Hindlimb muscle (tissue), 1 donor: ENCODE results near the gene PDPR. TPM values are rescaled to one million over a fixed set of nuclear protein-coding genes. Genes with fewer than 3 reads are reported as not detected.

ENCODE experiments used
- polyA plus RNA-seq: library from polyadenylated mRNA; unstranded; fragments of 120-200 nt; gene quantifications from one replicate; pipeline ENCODE4 v1.2.1, GENCODE V29; 2013; ENCODE audit not compliant: insufficient read length

The PDPR gene
- polyA plus RNA-seq, 1 donor: 21.2 TPM

Other genes starting within 250 kb of the PDPR start
- 0.68 TPM for gene CLEC18A, start 163.0 kb upstream of the PDPR start, polyA plus RNA-seq
- 1.1 TPM for gene CLEC18C, start 59.5 kb downstream of the PDPR start, polyA plus RNA-seq
- 10.2 TPM for gene EXOSC6, start 137.6 kb downstream of the PDPR start, polyA plus RNA-seq
- gene AARS1, start 175.2 kb downstream of the PDPR start, polyA plus RNA-seq: 58.9 TPM
- 23.0 TPM for gene DDX19B, start 184.9 kb downstream of the PDPR start, polyA plus RNA-seq
- gene DDX19A, start 232.6 kb downstream of the PDPR start, polyA plus RNA-seq: 38.0 TPM